Kidney tubule cell (primary cell): ENCODE measurements around the gene EYA2.
A peak's percentile ranks its signal among the peaks of the same experiment; 100 is the strongest.
"Not testable (repeated sequence)": the region's sequence is repeated elsewhere in the genome, so short reads cannot be mapped to it uniquely, and the experiment has no call there.

ENCODE experiments used
- DNase-seq: peaks from one replicate; pipeline ENCODE4 v3.0.0-alpha.2; 2018; ENCODE audit warnings: low spot score

EYA2 gene

DNA sequence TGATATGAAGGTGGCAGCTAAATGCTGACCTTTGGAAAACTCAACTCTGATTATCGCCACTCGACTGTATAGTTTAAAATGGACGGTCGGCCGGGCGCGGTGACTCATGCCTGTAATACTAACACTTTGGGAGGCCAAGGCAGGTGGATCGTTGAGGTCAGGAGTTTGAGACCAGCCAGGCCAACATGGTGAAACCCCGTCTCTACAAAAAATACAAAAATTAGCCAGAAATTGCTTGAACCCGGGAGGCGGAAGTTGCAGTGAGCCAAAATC, 310.1 kb downstream of the EYA2 start:
- not testable (repeated sequence) for DNase-seq

DNA sequence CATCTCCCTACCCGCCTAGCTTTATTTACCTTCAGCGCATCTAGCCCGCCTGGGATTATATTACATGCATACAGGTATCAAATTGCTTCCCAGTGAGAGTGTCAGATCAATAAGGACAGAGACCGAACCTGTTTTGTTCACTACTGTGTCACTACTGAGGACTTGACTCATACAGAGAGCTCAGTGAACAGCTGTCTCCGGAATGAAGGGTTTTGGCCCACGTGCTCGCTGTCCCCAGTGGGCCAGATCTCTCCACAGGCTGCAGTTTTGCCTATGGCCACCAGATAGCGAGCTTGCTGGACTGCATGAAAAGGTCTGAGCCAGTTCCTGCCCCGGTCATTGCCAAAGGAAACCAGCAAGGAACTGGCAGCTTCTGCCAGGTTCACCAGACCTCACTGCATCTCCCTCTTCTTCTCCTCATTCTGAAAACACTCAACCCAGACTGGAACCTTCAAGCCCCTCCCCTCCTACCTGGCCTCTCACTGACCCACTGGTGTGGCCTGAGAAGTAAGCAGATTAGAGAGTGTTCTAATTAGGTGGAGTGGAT, 311.0 kb downstream of the EYA2 start:
- peak; percentile 83 for DNase-seq

DNA sequence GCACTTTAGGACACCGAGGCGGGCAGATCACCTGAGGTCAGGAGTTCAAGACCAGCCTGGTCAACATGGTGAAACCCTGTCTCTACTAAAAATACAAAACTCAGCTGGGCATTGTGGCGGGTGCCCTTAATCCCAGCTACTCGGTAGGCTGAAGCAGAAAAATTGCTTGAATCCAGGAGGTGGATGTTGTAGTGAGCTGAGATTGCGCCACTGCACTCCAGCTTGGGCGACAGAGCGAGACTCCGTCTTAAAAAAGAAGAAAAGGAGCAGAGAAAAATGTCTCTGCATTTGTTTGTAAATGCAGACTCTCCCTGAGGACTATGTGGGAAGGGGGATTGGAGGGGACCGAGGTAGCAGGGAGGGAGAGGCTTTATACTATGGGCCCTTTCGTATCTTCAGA, 311.9 kb downstream of the EYA2 start:
- DNase-seq = not testable (repeated sequence)

DNA sequence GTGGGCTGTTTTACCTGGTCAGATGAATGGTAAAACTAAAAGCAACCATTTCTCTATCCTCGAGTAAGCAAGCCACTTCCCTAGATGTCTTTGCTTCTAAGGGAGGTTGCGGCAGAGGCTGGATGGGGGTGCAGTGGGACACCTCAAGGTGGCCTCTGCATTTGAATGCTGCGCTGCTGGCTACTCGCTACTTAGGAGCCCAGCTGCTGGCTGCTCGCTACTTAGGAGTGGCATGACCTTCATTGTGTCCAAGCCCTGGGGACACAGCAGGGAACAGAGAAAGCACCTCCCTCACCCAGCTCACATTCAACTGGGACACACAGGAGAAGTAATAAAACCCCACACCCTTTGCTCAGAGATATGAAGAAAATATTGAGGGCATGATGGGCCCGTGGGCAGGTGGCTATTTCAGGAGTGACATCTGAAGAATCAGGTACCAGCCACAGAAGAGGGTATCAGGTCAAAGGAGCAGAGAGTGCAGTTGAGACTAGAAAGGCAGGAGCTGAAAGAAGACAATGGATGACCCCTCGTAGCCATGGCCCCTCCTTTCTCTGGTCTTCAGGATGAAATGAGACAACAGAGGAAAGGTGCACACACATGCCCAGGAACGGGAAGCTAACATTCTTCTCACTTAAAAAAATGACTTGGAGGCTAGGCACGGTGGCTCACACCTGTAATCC, 312.5 kb downstream of the EYA2 start:
- DNase-seq = no peak

DNA sequence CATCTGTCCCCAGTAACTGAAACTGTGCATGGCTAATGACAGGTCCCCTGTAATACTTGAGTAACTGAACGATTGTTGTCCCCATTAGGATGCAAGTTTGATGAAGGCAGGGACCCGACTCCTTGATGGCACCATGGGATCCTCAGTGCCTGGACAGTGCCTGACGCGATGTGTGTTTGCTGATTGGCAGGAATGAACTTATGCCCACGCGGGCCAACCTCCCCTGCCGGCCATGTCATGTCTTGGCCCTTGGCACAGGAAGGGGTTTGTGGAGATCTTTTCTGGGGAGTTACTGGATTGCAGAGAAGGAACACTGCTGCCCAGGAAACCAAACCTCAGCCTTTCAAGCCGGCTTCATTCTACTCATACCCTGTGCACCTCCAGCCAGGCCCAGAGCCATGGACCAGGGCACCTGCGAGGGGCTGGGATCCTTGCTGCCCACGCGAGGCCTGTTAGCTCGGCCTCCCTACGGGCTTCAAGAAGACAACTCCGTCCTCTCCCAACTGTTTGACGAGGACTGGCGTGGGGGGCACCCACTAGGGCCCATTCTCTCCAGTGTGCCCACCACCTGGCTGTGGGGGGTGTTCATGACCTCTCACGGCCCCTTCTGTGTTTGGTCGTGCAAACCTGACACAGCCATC, 314.0 kb downstream of the EYA2 start:
- no peak for DNase-seq

DNA sequence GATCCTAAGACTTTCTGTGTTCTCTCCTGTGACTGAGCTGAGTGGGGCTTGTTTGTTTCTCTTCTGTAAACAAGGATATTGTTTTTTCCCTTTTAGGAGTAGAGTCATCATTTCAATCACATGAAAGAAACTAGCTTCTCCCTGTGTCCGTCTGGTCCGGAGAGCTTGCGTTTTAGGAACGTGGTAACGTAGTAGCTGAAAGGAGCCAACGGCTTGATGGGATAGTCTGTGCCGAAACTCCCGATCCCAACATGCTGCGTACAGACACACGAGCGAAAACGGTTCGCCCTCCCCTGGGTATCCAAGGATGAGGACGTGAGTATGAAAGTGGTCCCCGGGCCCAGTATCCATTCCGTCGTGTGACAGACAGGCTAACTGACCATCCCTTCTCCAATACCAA, 315.3 kb downstream of the EYA2 start:
- no peak for DNase-seq

DNA sequence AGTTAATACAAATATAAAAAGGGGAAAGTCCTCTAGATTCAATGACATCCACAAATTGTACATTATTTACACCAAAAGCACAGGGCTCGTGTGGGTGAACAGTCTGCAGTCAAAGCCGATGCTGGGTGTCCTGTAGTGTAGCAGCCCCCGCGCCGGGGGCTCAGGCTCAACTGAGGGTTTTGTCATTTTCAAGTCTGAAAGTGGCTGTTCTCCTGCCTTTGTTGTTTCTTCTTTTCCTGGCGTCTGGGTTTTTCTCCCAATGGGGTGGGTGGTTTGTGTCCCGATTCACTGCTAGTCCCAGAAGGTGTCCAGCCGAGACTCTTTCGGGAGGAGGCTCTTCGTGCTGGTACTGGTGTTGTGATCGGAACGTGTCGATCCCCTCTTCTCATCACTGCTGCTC, 315.8 kb downstream of the EYA2 start:
- DNase-seq = no peak

DNA sequence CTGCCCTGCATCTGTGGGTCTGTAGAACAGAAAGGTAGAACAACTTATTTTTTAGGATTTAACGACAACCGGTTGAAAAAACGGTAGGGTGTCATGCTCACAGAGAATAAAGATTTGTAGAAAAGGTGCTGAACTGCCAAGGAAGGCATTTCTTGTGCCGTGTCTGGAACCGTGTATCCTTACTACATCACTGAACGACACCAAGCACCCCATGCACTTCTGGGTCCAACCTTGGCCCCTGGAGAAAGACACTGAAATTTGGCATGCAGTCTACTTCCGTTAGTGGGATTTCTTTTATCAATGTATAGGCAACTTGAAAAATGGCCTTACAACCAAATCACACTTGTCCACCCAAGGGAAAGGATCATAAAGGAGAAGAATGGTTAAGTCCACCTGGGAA, 316.4 kb downstream of the EYA2 start:
- no peak for DNase-seq

DNA sequence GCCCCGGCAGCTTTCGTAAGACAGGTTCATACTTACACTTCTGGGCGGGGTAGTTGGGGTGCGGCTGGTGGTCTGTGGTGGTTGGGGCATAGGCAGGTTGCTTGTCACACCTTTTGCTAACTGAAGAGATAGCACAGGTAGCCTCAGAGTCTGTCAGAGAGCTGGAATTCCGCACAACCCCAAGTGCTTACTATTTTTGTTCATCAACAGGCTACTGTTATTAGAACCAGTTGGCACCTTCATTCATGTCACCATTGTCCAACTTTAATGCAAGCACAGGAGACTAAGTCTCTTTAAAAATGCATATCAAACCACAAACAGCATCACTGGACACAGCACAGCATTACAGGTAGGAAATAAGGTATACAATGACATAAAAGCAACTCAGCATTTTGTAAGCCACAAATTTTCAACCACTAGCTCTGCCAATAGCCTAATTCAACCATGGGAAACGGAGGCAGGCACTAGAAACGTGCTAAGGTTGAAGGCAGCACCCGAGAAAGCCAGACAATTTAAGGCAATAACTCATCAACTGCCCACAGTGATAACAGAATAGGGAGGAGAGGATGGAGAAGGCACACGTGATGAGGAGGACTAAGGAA, 318.1 kb downstream of the EYA2 start:
- no peak for DNase-seq

DNA sequence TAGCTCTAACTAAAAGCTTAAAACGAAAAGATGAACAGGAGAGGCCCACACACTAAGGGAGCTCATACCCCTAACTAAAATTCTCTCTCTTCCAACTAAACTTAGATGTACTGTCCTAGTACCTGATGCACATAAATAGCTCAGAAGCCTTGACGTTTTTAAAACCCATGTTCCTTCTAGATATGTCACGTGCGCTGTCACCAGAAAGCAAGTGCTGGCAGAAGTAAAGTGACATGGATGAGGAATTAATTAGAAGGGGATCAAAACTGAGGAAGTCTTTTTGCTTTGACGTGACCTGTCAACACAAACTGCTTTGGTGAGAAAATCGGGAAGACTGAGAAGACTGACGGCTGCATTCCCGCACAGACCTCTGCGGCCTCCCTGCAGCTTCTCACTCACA, 319.3 kb downstream of the EYA2 start:
- no peak for DNase-seq

DNA sequence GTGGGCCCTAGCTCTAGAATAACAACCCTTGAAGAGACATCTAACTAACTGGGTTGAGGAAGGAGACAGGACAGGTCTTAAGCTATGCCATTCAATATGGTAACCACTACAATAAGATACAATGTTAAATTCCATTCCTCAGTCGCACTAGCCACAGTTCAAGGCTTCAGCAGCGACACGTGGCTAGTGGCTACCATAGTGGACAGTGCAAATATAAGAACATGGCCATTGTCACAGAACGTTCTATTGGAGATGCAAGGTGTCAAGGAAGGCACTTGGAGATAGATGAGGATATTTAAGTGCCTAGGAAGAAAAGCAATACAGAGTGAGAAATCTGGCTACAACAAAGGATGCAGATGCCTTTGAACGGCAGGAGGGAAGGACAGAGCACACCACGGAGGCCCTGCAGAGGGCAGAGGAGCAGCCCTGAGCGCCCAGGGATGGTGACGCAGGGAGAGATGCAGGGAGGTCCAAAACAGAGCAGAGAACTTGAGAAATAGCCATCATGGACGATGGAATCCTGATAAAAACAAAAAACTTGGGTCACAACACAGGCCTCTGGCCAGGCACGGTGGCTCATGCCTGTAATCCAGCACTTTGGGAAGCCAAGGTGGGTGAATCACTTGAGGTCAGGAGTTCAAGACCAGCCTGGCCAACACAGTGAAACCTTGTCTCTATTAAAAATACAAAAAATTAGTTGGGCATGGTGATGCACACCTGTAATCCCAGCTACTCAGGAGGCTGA, 321.2 kb downstream of the EYA2 start:
- no peak for DNase-seq

DNA sequence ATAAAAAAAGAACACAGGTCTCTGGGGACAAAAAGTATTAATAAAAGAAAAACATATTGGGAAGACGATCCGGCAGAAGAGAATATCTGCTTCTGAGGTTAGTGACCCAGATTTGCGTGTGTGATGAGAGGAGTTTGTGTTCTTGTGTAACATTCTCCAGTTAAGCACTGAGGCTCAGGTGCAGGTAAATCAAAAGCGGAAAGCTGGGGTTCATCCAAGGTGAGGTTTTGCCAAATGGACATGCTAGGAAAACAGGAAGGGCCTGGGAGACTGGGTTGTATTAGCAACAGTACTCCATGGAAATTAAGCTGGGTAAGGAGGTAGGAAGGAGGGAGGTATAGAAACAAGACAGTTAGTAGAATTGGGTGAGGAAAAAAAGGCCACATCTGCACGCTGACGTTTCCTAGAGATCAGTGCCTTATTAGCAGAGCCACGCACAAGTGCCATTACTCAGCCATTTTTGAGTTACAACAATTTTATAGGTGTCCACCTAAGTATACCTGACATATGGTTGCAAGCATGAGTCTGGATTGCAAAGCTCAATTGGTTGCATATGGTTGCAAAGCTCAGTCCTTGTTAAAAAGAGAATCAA, 322.3 kb downstream of the EYA2 start:
- no peak for DNase-seq

DNA sequence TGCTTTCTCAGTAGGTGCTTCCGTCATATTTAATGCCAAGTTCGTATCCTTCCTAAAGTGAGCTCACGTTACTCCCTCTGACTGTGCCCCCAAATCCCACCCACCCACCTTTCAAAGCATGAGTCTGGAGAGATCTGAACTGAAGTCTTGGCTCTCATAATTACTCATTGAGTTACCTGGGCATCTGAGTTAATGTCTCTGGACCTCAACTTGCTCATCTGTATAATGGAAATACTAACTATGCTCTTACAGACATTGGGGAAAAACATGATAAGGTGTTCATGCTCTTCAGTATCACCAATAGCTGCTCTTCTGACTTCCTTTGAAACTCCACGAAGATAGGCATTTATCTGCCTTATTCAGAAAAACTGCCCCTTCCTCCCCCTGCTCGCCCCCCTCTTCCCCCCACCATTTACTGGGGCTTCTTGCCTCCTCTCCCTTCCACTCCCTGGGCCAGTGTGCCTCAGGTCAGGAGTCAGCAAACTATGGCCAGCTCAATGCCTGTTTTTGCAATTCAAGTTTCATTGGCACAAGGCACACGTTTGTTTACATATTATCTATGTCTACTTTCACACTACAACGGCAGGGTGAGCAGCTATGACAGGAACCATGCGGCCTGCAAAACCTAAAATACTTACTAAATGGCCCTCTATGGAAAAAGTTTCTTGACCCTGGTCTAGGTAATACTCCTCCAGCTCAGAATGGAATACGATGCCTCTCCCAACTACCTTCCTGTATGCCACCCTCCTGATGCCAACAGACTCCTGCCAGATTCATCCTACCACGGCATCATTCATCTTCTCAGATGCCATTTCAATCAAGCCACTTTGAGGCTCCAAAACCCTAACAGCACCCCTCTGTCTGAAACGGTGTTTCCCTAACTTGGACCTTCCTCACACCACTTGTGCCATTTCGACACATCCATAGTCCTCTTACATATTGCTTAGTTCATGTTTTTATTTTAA, 323.1 kb downstream of the EYA2 start:
- no peak for DNase-seq

DNA sequence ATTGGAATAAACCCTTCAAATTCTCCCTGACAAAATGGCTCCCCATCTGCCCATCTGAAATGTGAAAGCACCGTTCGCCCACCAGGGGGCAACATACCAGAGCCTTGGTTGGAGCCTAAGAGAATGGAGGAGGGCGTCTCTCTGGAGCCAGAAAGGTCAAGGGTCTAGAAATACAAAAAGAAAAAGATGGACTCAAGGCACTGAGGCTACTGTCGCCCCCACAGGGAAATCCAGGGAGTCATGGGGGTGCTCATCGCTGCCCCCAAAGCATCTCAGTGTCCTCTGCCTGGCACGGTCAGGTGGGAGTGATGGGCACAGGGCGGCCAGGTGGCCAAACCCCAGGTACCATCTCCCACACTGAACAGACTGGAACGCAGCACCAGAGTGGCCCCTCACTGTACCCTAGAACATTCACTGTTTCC, 325.5 kb downstream of the EYA2 start:
- DNase-seq = peak; percentile 29

DNA sequence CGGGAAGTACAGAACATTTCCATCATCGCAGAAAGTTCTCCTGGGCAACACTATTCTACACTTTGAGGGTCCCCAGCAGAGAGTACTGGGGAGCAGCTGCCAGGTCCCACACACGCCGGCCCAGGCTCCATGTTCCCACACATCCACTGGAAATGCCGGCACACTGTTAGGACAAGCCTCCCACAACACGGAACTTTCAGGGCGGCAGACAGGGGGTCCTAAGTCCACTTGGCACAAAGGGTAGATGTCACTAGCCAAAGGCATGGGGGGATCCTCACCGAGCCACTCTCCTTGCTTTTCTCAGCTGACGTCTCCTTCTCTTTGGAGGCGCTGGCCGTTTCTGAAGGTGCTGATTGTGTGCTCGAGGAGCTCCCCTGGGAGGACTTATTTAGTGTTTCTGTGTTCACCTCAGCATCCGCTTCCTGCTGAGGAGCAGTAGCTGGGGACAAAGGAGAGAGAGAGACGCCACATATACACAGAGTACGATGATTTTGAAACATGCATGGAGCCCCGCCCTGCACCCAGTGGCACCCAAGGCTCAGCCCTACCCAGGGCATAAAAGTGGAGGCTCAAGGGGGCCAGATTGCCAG, 326.5 kb downstream of the EYA2 start:
- no peak for DNase-seq

DNA sequence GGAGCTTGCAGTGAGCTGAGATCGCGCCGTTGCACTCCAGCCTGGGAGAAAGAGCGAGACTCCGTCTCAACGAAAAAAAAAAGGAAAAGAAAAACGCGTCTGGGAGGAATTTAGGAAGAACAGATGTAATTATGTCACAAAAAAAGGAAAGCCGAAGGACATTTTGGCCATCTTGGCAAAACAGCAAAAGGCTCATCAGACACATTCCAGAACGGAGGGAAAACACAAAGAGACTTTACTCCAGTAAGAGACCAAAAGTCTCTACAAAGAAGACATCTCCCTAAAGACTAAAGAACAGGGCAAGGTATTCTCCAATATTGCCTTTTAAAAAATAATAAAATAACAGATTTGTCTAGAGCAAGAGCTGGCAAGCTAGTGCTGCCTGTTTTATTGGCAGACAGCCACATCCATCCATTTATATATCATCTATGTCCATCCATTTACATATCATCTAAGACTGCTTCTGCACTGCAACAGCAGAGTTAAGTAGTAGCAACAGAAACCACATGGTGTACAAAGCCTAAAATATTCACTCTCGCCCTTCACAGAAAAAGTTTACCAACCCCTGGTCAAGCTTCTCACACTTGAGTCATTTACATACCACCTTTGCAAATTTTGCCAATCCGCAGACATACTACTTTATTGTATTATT, 328.0 kb downstream of the EYA2 start:
- DNase-seq = no peak

DNA sequence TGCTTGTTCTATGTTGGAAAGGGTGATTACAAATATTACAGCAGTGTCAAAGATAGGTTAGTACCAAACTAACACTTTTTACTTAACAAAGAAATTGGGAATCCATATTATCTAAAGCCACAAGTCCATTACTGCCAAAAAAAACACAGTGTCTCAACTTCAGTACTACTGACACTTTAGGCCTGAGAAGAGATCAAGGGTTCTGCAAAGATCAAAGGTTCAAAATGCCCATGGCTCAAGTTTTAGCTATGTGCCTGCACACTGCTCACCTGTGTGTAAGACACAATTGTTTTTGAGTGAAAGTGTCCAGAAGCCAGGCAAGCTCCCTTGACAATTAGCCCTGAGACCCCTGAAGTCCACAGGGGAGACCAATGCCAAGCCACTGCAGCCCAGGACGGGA, 329.3 kb downstream of the EYA2 start:
- DNase-seq = no peak

DNA sequence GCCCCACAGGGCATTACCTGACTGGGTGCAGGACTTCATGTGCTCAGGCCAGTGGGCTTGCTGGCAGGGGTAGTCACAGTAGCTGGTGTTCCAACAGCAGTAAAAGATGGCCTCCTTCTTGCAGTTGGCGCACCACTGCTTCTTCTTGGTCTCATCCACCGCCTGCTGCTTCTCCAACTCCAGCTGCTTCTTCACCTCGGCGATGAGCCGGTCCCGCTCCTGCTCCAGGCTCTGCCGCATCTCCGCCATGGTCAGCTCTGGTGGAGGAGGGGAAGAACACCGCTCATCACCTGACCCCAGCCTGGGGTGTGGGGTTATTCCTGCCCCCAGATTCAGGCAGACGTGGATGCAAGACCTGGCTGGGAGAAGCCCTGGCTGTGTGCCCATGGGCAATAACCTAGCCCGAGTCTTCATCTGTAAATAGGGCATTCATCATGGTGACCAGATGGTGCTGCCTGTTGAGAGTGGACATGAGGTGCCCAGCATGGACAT, 329.7 kb downstream of the EYA2 start:
- DNase-seq = no peak

DNA sequence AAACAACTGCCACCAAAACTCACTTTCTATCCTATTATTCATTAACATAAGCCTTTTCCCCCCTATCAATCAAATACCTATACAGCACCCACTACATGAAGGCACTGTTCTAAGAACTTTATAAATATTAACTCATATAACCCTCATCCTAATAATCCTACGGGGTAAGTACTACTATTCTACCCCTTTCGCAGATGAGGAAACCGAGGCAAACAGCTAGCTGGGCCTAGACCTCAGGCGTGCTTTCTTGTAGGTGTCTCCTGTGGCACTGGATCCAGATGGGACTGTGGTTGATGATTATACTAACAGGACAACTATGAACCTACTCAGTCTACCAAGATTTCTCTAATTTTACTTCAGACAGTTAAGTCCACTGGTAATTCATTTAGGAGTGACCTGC, 330.2 kb downstream of the EYA2 start:
- DNase-seq = no peak

DNA sequence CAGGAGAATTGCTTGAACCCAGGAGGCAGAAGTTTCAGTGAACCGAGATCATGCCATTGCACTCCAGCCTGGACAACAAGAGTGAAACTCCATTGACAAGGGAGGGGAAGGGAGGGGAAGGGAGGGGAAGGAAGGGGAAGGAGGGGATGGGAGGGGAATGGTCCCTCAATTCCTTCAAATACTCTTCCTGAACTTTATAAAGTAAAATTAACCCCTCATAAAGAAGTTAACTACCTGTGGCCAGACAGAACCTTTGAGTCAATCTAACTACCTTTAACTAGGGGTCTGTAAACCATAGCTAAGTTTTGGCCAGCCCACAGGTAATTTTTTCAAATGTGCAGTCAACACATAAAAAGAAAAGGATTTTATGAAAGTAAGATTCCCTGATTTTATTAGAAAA, 330.8 kb downstream of the EYA2 start:
- no peak for DNase-seq
